ENCODE data around the gene DICER1. TPM values are rescaled to one million over a fixed set of nuclear protein-coding genes. Genes with fewer than 3 reads are reported as not detected.
"Not testable (repeated sequence)": the region's sequence is repeated elsewhere in the genome, so short reads cannot be mapped to it uniquely, and the experiment has no call there.

Gene DICER1
- total RNA-seq, 4 donors from 2014 or later = 64.7 to 137 (median 87.6) TPM

DNA sequence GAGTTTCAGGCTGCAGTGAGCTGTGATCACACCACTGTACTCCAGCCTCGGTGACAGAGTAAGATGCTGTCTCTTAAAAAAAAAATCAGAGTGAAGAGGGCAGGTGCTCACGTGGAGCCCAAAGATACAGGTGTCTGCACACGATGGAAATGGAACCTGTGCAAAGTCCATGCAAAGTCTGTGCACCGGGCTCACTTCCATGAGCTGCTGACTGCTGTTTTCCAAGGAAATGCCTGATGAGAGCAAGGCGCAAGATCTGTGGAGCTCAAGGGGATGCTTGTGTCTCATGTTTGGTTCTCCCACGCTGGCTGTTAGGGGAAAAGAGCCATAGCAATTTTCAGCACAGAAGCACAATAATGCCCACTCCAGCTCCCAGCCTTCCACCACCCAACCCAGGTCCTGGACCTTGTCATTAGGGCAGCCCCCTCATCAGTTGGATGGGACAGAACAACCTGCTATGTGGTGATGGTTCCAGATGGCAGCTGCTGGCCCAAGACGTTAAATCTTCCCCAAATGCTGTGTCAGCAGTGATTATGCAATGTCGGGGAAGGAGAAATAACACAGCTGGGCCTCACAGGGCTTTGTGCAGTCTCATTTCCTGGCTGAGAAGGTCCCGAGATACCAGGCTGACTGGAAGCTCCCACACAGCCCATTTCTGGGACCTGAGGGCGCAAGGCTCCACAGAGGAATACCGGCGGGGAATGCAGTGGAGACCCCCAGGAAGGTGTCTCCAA, 27.9 kb upstream of the DICER1 start:
- no peak for DNase-seq (ENCODE audit: low spot score)
- ATAC-seq (ENCODE audit: low FRiP score) = no peak
- TF ChIP-seq, protein P1, sequence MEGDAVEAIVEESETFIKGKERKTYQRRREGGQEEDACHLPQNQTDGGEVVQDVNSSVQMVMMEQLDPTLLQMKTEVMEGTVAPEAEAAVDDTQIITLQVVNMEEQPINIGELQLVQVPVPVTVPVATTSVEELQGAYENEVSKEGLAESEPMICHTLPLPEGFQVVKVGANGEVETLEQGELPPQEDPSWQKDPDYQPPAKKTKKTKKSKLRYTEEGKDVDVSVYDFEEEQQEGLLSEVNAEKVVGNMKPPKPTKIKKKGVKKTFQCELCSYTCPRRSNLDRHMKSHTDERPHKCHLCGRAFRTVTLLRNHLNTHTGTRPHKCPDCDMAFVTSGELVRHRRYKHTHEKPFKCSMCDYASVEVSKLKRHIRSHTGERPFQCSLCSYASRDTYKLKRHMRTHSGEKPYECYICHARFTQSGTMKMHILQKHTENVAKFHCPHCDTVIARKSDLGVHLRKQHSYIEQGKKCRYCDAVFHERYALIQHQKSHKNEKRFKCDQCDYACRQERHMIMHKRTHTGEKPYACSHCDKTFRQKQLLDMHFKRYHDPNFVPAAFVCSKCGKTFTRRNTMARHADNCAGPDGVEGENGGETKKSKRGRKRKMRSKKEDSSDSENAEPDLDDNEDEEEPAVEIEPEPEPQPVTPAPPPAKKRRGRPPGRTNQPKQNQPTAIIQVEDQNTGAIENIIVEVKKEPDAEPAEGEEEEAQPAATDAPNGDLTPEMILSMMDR (IDR thresholded peaks at IDR 0.05) = no peak

DNA sequence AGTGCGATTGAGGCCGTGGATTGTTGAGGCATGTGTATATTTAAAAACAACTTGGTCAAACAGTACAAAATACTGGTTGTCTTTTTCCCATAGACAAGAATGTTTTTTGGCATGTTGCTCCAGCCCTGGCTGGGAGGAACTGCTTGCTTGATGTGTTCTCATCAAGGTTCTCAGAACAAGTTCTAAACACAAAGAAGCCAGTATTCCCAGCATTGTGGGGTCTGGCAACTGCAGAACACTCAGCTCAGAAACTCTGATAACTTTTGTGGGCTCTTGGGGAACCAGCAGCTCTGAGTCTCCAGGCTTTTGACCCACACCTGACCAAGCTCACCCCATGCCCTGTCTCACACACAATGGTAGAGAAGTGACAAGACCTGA, 27.1 kb upstream of the DICER1 start:
- TF ChIP-seq, protein P1 (IDR thresholded peaks at IDR 0.05) = no peak
- ATAC-seq (ENCODE audit: low FRiP score) (no peak), DNase-seq (ENCODE audit: low spot score) (no peak)

DNA sequence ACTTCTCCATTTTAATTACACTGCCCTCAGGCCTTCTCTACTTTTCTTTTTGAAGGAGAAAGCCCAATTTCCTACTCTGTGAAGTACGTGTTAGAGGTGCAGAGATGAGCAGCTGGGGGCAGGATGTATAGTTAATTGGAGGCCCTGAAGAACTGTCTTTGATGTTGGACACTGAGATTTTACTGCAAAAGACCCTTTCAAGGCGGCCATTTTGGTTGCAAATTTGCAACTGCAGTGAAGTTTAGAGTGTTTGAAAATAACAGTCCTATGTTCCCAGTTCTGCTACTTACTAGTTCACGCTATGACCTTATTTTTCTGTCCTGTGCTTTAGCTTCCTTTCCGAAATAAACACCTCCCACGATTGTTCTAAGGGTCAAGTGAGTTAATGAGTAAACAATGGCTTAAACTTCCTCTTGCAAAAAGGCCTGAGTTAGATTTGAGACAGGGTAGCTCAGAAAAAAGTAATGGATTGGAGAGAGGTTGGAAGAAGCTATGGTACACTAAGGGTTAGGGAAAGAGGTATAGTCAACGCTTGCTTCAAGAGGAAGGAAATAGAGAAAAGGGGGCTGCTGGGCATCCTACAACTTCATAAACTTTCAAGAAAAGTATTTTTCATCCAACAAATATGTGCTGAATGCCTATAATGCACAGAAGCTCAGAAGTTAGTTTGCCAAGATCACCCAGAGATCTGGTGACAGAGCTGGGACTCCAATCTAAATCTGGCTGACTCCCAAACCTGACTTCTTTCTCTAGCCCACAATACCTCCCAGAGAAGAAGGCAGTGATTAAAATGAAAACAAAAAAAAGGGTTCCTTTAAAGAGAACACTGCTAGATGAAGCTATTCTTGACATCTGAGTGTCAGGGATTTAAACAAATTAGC, 26.4 kb upstream of the DICER1 start:
- DNase-seq (ENCODE audit: low spot score) (no peak), ATAC-seq (ENCODE audit: low FRiP score) (no peak)
- TF ChIP-seq, protein P1 (IDR thresholded peaks at IDR 0.05) = no peak

DNA sequence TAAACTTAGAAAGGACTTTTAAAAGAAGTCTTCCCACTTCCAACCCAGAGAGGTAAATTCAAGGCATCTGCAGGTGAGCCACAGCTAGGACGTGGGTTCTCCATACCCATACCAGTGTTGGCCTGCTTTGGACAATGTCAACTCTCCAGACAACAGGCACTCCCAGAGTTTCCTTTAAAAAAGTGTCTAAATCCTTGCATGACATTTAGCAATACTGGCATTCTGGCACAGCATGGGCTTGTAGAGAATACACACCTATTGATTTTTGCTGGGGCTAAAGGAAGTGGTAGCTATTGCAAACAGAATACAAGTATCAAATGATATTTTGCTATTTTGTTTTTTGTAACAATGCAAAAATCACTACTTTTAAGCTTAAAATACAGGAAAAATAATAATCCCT, 25.8 kb upstream of the DICER1 start:
- ATAC-seq (ENCODE audit: low FRiP score) = no peak
- TF ChIP-seq, protein P1 (IDR thresholded peaks at IDR 0.05) = no peak

DNA sequence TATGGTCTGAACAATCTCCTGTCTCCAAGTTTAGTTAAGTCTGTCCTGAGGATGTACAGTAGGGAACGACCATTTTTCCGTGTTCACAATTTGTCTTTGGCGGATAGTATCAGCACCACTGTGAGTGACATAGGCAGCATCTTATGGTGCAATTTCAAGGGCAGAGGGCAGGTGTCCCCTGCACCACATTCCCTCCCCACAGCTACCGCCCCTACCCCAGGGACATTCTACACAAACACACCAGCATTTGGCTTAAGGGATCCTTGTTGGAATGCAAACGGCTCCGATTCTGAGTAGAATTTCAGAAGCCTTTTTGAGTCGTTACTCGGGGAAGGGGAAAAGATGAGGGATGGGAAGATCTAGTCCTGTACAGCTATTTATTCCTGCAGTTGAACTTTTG, 25.1 kb upstream of the DICER1 start:
- ATAC-seq (ENCODE audit: low FRiP score) (no peak), DNase-seq (ENCODE audit: low spot score) (no peak)
- TF ChIP-seq, protein P1 (IDR thresholded peaks at IDR 0.05) = no peak

More for the DNA sequence above, 25.8 kb upstream of the DICER1 start:
- DNase-seq (ENCODE audit: low spot score) = no peak

DNA sequence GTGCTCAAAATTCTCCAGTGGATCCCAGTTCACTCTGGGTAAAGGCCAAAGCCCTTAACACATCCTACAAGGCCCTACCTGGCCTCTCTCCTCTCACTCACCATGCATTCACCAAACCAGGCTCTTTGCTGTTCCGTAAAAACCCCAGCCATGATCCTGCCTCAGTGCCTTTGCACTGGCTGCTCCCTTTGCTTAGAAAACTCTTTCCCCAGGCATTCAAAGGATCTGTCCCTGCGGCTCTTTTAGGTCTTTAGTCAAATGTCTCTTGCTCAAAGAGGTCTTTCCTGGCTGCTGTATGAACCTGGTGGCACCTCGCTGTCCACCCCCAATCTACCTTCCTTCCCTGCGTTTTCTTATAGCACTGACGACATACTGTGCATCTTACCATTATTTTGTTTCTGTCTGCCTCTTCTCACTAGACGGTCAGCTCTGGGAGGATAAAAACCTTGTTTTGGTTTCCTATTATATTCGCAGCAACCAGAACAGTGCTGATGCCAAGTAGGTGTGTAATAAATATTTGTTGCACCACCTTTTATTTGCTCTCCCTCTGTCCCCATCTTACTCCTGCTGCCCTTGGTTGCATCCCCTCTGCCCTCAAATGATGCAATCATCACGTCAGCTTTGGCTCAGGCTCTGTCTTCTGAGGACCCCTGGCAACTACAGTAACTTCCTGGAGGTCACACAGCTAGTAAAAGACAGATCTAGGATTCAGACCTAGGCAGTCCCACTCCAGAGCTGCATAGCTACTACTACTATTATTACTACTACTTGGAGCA, 23.8 kb upstream of the DICER1 start:
- ATAC-seq (ENCODE audit: low FRiP score) (no peak), DNase-seq (ENCODE audit: low spot score) (no peak)
- TF ChIP-seq, protein P1 (IDR thresholded peaks at IDR 0.05) = no peak

DNA sequence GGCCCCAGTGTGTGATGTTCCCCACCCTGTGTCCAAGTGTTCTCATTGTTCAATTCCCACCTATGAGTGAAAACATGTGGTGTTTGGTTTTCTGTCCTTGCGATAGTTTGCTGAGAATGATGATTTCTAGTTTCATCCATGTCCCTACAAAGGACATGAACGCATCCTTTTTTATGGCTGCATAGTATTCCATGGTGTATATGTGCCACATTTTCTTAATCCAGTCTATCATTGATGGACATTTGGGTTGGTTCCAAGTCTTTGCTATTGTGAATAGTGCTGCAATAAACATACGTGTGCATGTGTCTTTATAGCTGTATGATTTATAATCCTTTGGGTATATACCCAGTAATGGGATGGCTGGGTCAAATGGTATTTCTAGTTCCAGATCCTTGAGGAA, 18.3 kb upstream of the DICER1 start:
- not testable (repeated sequence) for DNase-seq (ENCODE audit: low spot score); ATAC-seq (ENCODE audit: low FRiP score)

Measured in omental fat pad (tissue), 4 donors.